ENCODE data around the gene EFCAB6.

EFCAB6 gene

DNA sequence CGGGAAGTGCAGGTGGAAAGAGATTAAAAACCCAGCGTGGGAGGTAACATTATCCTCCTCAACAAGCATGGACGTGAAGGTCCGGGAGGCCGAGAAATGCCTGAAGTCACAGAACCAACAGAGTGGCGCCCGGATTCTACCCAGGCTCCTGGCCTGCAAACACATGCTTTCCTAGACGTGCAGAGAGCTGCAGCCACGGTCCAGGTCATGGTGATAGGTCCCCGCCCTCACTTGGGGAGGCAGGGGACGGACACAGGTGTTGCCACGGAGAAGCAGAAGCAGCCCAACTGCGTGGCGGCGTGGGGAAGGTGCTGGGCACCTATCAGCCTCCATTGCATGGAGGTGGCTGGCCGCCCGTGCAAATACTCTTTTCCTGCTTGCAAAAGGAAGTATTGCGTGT, 251.5 kb downstream of the EFCAB6 start:
- no peaks in the 10 kb centered on the region for H3K27me3 ChIP-seq (replicated peaks; ENCODE audit: control insufficient read depth, insufficient read depth, low read length, poor library complexity, severe bottlenecking)
- no peak overlapping the region for H3K27ac ChIP-seq (ENCODE audit: insufficient read depth, low read length, poor library complexity, severe bottlenecking)
- H3K36me3 ChIP-seq (ENCODE audit: control insufficient read depth, insufficient read depth, low read length), result no peaks in the 10 kb centered on the region
- DNase-seq, result no peak
- H3K9me3 ChIP-seq (ENCODE audit: control insufficient read depth, low read length), result no peaks in the 10 kb centered on the region
- no peaks in the 10 kb centered on the region for H3K4me1 ChIP-seq (ENCODE audit: control insufficient read depth, insufficient read depth, low read length, poor library complexity, severe bottlenecking)
- no peak overlapping the region for H3K4me3 ChIP-seq (ENCODE audit: insufficient read depth, low read depth, low read length, poor library complexity, severe bottlenecking)

GRCh38 chr22:43555561-43556515, 256.3 kb downstream of the EFCAB6 start:
- no peaks in the 10 kb centered on the region for H3K36me3 ChIP-seq (ENCODE audit: control insufficient read depth, insufficient read depth, low read length)
- DNase-seq, result no peak
- no peaks in the 10 kb centered on the region for H3K9me3 ChIP-seq (ENCODE audit: control insufficient read depth, low read length)
- H3K4me1 ChIP-seq (ENCODE audit: control insufficient read depth, insufficient read depth, low read length, poor library complexity, severe bottlenecking), result no peaks in the 10 kb centered on the region
- no peak overlapping the region for H3K4me3 ChIP-seq (ENCODE audit: insufficient read depth, low read depth, low read length, poor library complexity, severe bottlenecking)
- no peaks in the 10 kb centered on the region for H3K27me3 ChIP-seq (replicated peaks; ENCODE audit: control insufficient read depth, insufficient read depth, low read length, poor library complexity, severe bottlenecking)
- H3K27ac ChIP-seq (ENCODE audit: insufficient read depth, low read length, poor library complexity, severe bottlenecking), result no peak overlapping the region

DNA sequence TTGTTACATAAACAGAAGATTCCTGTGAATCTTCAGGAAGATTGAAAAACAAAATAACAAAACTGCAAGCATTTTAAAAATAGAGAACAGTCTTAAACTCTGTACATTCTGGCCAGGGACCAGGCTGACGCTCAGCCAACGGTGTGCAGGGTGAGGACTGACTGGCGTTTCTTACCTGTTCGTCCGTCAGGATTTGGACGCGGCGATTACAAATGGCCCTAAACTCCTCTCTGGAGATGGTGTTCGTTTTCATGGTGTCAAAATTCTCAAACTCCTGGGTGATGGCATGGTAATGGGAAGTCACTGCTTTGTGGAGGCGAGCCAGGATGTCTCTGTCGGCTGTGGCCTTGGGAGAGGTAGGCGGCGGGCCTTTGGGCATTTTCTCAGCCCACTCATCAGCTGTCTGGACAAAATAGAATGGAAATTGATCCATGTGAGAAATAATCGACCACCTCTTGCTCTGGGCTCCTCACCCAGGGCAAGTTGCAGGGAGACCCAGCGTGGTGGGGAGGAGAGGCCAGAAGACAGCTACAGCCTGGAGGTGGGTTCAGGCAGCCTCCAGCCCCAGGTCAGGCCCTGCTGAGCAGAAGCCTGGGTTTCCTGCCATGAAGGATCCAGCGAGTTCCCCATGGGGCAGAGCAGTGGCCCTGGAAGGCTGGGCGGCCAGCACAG, 257.3 kb downstream of the EFCAB6 start:
- Histone ChIP-seq H3K27ac (ENCODE audit: insufficient read depth, low read length, poor library complexity, severe bottlenecking) (no peak overlapping the region), H3K9me3 (ENCODE audit: control insufficient read depth, low read length) (no peaks in the 10 kb centered on the region), H3K4me1 (ENCODE audit: control insufficient read depth, insufficient read depth, low read length, poor library complexity, severe bottlenecking) (no peaks in the 10 kb centered on the region), H3K4me3 (ENCODE audit: insufficient read depth, low read depth, low read length, poor library complexity, severe bottlenecking) (no peak overlapping the region), H3K36me3 (ENCODE audit: control insufficient read depth, insufficient read depth, low read length) (no peaks in the 10 kb centered on the region), H3K27me3 (replicated peaks; ENCODE audit: control insufficient read depth, insufficient read depth, low read length, poor library complexity, severe bottlenecking) (no peaks in the 10 kb centered on the region)
- DNase-seq, result no peak

- Histone ChIP-seq H3K4me3 (ENCODE audit: insufficient read depth, low read depth, low read length, poor library complexity, severe bottlenecking) (no peak overlapping the region), H3K27me3 (replicated peaks; ENCODE audit: control insufficient read depth, insufficient read depth, low read length, poor library complexity, severe bottlenecking) (no peaks in the 10 kb centered on the region), H3K36me3 (ENCODE audit: control insufficient read depth, insufficient read depth, low read length) (no peaks in the 10 kb centered on the region), H3K4me1 (ENCODE audit: control insufficient read depth, insufficient read depth, low read length, poor library complexity, severe bottlenecking) (no peaks in the 10 kb centered on the region), H3K9me3 (ENCODE audit: control insufficient read depth, low read length) (no peaks in the 10 kb centered on the region), H3K27ac (ENCODE audit: insufficient read depth, low read length, poor library complexity, severe bottlenecking) (no peak overlapping the region)
- DNase-seq, result no peak
Measured at GRCh38 chr22:43554259-43554636, 257.9 kb downstream of the EFCAB6 start.

DNA sequence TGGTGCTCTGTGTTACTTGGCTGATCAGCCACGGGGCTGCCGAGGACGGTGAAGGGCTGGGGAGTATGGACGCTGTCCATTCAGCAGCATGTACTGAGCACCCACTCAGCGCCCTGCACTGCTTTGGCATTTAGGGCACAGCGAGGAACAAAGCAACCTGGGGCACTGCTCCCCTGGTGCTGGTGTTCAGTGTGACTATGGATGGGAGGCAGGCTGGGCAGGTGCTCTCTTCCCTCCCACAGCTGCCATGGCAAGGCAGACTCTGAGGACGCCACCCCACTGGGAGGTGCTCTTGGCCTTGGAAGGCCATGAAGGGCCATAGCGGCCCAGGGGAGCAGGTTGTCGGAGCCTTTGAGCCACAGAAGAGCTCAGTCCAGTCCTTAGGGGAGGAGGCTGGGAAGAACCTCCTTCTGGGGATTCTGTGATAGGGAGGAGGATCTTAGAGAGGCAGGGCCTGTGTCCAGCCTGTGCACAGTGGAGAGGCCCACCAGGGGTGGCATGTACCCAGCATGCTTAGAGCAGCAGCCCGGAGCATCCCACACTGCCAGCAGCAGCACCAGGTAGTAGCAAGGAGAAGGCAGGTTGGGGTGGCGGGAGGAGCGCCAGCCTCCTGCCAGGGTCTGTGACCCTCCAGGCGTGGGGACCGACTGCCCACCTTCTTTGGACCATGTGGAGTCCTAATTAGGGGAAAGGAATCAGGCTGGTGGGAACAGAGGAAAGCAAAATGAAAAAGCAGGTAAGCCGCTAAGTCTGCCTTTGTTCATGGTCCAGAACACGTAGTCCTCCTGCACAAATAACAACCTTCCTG, 258.4 kb downstream of the EFCAB6 start:
- H3K4me1 ChIP-seq (ENCODE audit: control insufficient read depth, insufficient read depth, low read length, poor library complexity, severe bottlenecking), result no peaks in the 10 kb centered on the region
- H3K4me3 ChIP-seq (ENCODE audit: insufficient read depth, low read depth, low read length, poor library complexity, severe bottlenecking), result no peak overlapping the region
- no peaks in the 10 kb centered on the region for H3K27me3 ChIP-seq (replicated peaks; ENCODE audit: control insufficient read depth, insufficient read depth, low read length, poor library complexity, severe bottlenecking)
- no peaks in the 10 kb centered on the region for H3K36me3 ChIP-seq (ENCODE audit: control insufficient read depth, insufficient read depth, low read length)
- no peak overlapping the region for H3K27ac ChIP-seq (ENCODE audit: insufficient read depth, low read length, poor library complexity, severe bottlenecking)
- no peaks in the 10 kb centered on the region for H3K9me3 ChIP-seq (ENCODE audit: control insufficient read depth, low read length)
- no peak for DNase-seq

GRCh38 chr22:43550672-43551071, 261.4 kb downstream of the EFCAB6 start:
- no peaks in the 10 kb centered on the region for H3K36me3 ChIP-seq (ENCODE audit: control insufficient read depth, insufficient read depth, low read length)
- no peaks in the 10 kb centered on the region for H3K27me3 ChIP-seq (replicated peaks; ENCODE audit: control insufficient read depth, insufficient read depth, low read length, poor library complexity, severe bottlenecking)

GRCh38 chr22:43550024-43550620, 262.0 kb downstream of the EFCAB6 start:
- Histone ChIP-seq H3K36me3 (ENCODE audit: control insufficient read depth, insufficient read depth, low read length) (no peaks in the 10 kb centered on the region), H3K4me1 (ENCODE audit: control insufficient read depth, insufficient read depth, low read length, poor library complexity, severe bottlenecking) (no peaks in the 10 kb centered on the region), H3K27ac (ENCODE audit: insufficient read depth, low read length, poor library complexity, severe bottlenecking) (no peak overlapping the region), H3K27me3 (replicated peaks; ENCODE audit: control insufficient read depth, insufficient read depth, low read length, poor library complexity, severe bottlenecking) (no peaks in the 10 kb centered on the region), H3K4me3 (ENCODE audit: insufficient read depth, low read depth, low read length, poor library complexity, severe bottlenecking) (no peak overlapping the region), H3K9me3 (ENCODE audit: control insufficient read depth, low read length) (no peaks in the 10 kb centered on the region)
- no peak for DNase-seq

More at GRCh38 chr22:43550672-43551071, 261.4 kb downstream of the EFCAB6 start:
- H3K9me3 ChIP-seq (ENCODE audit: control insufficient read depth, low read length), result no peaks in the 10 kb centered on the region
- H3K4me3 ChIP-seq (ENCODE audit: insufficient read depth, low read depth, low read length, poor library complexity, severe bottlenecking), result no peak overlapping the region
- no peak overlapping the region for H3K27ac ChIP-seq (ENCODE audit: insufficient read depth, low read length, poor library complexity, severe bottlenecking)
- DNase-seq, result no peak
- H3K4me1 ChIP-seq (ENCODE audit: control insufficient read depth, insufficient read depth, low read length, poor library complexity, severe bottlenecking), result no peaks in the 10 kb centered on the region

- H3K36me3 ChIP-seq (ENCODE audit: control insufficient read depth, insufficient read depth, low read length), result no peaks in the 10 kb centered on the region
- H3K9me3 ChIP-seq (ENCODE audit: control insufficient read depth, low read length), result no peaks in the 10 kb centered on the region
- no peak for DNase-seq
- no peak overlapping the region for H3K4me3 ChIP-seq (ENCODE audit: insufficient read depth, low read depth, low read length, poor library complexity, severe bottlenecking)
- no peaks in the 10 kb centered on the region for H3K4me1 ChIP-seq (ENCODE audit: control insufficient read depth, insufficient read depth, low read length, poor library complexity, severe bottlenecking)
- H3K27ac ChIP-seq (ENCODE audit: insufficient read depth, low read length, poor library complexity, severe bottlenecking), result no peak overlapping the region
- no peaks in the 10 kb centered on the region for H3K27me3 ChIP-seq (replicated peaks; ENCODE audit: control insufficient read depth, insufficient read depth, low read length, poor library complexity, severe bottlenecking)
Measured at GRCh38 chr22:43546186-43546585, 265.9 kb downstream of the EFCAB6 start.

GRCh38 chr22:43544289-43544673, 267.8 kb downstream of the EFCAB6 start:
- Histone ChIP-seq H3K27me3 (replicated peaks; ENCODE audit: control insufficient read depth, insufficient read depth, low read length, poor library complexity, severe bottlenecking) (no peaks in the 10 kb centered on the region), H3K4me1 (ENCODE audit: control insufficient read depth, insufficient read depth, low read length, poor library complexity, severe bottlenecking) (no peaks in the 10 kb centered on the region), H3K9me3 (ENCODE audit: control insufficient read depth, low read length) (no peaks in the 10 kb centered on the region), H3K27ac (ENCODE audit: insufficient read depth, low read length, poor library complexity, severe bottlenecking) (no peak overlapping the region), H3K36me3 (ENCODE audit: control insufficient read depth, insufficient read depth, low read length) (no peaks in the 10 kb centered on the region), H3K4me3 (ENCODE audit: insufficient read depth, low read depth, low read length, poor library complexity, severe bottlenecking) (no peak overlapping the region)
- DNase-seq, result no peak

Data from effector memory CD4-positive, alpha-beta T cell (primary cell).